Renal pelvis (tissue), 12 donors: ENCODE results near the gene PRRG2. TPM values are rescaled to one million over a fixed set of nuclear protein-coding genes. Genes with fewer than 3 reads are reported as not detected.

Experiments used
- DNase-seq: peaks from one replicate; pipeline ENCODE4 v3.0.0-alpha.2; 2013
- long read RNA-seq, 16 experiments: transcript quantifications; one replicate each; lab custom pipeline, GENCODE V29; 2026
- polyA plus RNA-seq, 3 donors: library from polyadenylated mRNA; unstranded; fragments of 120-200 nt; gene quantifications; one replicate each; pipeline ENCODE4 v1.2.1, GENCODE V29; 2013; ENCODE audit not compliant: insufficient read length in 3 of 3

PRRG2 gene
- 1 to 10 TPM; 6.5 to 8.2 (median 7.7) TPM for polyA plus RNA-seq
- long read RNA-seq, donor 1, partial matches to known transcripts, result 0 of 2 reads
- long read RNA-seq, donor 1, other reads (novel, unspliced or antisense), result 0 of 2 reads
- long read RNA-seq, donor 2, partial matches to known transcripts, result 0 of 2 reads
- long read RNA-seq, donor 2, other reads (novel, unspliced or antisense), result 0 of 2 reads
- long read RNA-seq, donor 3, transcript PRRG2-201 (7 exons, 1,404 nt), result major isoform, 6 of 6 reads
- long read RNA-seq, donor 3, partial matches to known transcripts, result 0 of 6 reads
- long read RNA-seq, donor 3, other reads (novel, unspliced or antisense), result 0 of 6 reads
- long read RNA-seq, donor 4, transcript PRRG2-201 (7 exons, 1,404 nt), result major isoform, 7 of 7 reads
- long read RNA-seq, donor 4, partial matches to known transcripts, result 0 of 7 reads
- long read RNA-seq, donor 4, other reads (novel, unspliced or antisense), result 0 of 7 reads
- long read RNA-seq, donor 5, partial matches to known transcripts, result 0 of 1 reads
- long read RNA-seq, donor 5, other reads (novel, unspliced or antisense), result 0 of 1 reads
- long read RNA-seq, donor 6, result 0 reads
- long read RNA-seq, donor 7, transcript PRRG2-201 (7 exons, 1,404 nt), result major isoform, 5 of 5 reads
- long read RNA-seq, donor 7, partial matches to known transcripts, result 0 of 5 reads
- long read RNA-seq, donor 7, other reads (novel, unspliced or antisense), result 0 of 5 reads
- long read RNA-seq, donor 8, result 0 reads
- long read RNA-seq, donor 9, partial matches to known transcripts, result 0 of 1 reads
- long read RNA-seq, donor 9, other reads (novel, unspliced or antisense), result 0 of 1 reads
- long read RNA-seq, donor 10, partial matches to known transcripts, result 0 of 4 reads
- long read RNA-seq, donor 10, other reads (novel, unspliced or antisense), result 0 of 4 reads
- long read RNA-seq, donor 11, result 0 reads
- long read RNA-seq, donor 12, transcript PRRG2-201 (7 exons, 1,404 nt), result major isoform, 5 of 5 reads
- long read RNA-seq, donor 12, partial matches to known transcripts, result 0 of 5 reads
- long read RNA-seq, donor 12, other reads (novel, unspliced or antisense), result 0 of 5 reads
- long read RNA-seq, donor 13, result 0 reads
- long read RNA-seq, donor 14, partial matches to known transcripts, result 0 of 1 reads
- long read RNA-seq, donor 14, other reads (novel, unspliced or antisense), result 0 of 1 reads
- long read RNA-seq, donor 15, transcript PRRG2-201 (7 exons, 1,404 nt), result major isoform, 5 of 5 reads
- long read RNA-seq, donor 15, partial matches to known transcripts, result 0 of 5 reads
- long read RNA-seq, donor 15, other reads (novel, unspliced or antisense), result 0 of 5 reads
- long read RNA-seq, donor 16, partial matches to known transcripts, result 0 of 2 reads
- long read RNA-seq, donor 16, other reads (novel, unspliced or antisense), result 0 of 2 reads

GRCh38 chr19:49581007-49581508, at the start of gene PRRG2:
PRRG2 (plus strand) TSS chr19:49581316; CDS start chr19:49583220, 1,904 bp downstream.
- DNase-seq, result no peak

DNA sequence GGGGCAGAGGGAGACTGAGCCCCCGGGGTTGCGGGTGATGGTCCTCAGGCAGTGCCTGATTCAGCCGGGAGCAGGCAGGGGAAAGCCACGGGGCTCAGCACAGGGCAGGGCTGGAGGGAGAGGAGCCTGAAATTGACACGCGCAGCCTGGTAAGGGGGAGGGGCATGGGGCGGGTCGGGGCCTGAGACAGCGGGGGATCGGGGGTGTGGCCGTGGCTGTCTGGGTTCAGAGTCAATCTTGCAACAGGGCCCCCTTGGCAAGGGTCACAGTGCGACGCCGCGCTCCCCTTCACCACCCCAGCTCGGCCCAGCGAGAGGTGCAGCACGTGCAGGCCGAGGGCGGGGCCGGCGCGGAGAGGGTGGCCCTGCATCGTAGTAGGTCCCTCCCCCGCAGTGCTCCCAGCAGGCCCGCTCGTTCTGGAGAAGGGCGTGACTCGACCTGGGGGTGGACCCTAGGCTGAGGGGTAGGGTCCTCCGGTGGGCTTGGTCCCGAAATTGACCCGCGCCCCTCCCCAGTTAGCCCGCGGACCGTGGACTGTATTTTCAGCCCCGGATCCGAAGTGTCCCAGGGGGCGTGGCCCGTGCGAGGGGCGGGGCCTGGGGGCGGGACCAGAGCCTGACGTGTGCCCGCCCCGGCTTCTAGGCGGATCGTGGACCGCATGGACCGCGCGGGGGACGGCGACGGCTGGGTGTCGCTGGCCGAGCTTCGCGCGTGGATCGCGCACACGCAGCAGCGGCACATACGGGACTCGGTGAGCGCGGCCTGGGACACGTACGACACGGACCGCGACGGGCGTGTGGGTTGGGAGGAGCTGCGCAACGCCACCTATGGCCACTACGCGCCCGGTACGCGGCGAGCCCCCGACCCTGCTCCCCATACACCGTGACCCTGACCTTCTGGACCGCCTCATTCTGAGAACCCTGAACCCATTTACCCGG, 47.3 kb upstream of the PRRG2 start:
- DNase-seq, result peak; percentile 66

DNA sequence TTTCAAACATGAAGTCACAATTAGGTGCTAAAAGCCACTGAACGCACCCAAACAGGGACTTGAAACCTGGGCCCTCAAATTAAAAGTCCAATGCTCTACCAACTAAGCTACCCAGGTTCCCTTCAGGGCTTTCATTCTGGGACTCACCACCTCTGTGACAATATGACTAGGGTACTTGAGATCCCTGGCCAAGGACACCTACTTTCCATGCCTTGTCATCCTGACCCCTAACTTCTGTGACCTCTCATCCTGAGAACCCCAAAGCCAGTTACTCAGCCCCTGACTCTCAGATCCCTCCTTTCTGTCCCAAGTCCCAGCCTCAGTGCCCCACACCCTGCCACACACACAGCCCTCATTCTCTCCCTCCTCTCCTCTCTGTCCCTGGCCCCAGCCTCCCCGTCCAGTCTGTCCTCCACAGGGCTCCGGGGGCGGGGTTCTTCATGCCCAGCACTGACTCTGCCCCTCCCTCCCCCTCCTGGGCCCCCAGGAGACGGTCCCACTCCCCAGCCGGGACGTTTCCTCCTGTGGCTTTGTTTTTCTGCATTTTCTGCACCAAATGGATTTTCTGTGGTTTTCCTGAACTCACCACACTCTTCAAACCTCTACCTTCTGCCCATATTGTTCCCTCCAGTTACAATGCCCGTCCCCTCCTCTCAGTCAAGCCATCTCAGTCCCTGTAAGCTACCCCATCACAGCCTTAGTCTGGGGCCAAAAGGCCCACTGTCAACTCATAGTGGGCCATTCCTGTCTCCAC, 46.3 kb upstream of the PRRG2 start:
- no peak for DNase-seq

- DNase-seq, result no peak
These were observed 44.1 kb upstream of the PRRG2 start for GRCh38 chr19:49536921-49537462.

GRCh38 chr19:49538643-49539042, 42.5 kb upstream of the PRRG2 start:
- no peak for DNase-seq

- no peak for DNase-seq
These were observed 41.7 kb upstream of the PRRG2 start for GRCh38 chr19:49539192-49539952.

GRCh38 chr19:49541914-49542313, 39.2 kb upstream of the PRRG2 start:
- no peak for DNase-seq

DNA sequence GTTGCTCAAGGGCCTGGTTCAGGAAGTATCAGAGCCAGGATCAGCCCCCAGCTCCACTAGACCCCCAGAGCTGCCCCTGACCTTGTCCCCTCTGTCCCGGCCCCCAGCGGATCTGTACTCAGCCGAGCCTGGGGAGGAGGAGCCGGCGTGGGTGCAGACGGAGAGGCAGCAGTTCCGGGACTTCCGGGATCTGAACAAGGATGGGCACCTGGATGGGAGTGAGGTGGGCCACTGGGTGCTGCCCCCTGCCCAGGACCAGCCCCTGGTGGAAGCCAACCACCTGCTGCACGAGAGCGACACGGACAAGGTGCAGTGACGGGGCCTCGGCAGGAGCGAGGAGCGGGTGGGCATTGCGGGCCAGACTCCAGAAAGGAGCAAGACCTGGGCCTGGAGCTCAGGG, 38.7 kb upstream of the PRRG2 start:
- DNase-seq, result no peak

DNA sequence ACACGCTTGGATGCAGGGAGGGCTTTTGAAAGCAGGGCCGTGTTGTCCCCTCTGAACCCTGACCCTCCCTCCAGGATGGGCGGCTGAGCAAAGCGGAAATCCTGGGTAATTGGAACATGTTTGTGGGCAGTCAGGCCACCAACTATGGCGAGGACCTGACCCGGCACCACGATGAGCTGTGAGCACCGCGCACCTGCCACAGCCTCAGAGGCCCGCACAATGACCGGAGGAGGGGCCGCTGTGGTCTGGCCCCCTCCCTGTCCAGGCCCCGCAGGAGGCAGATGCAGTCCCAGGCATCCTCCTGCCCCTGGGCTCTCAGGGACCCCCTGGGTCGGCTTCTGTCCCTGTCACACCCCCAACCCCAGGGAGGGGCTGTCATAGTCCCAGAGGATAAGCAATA, 38.1 kb upstream of the PRRG2 start:
- no peak for DNase-seq

DNA sequence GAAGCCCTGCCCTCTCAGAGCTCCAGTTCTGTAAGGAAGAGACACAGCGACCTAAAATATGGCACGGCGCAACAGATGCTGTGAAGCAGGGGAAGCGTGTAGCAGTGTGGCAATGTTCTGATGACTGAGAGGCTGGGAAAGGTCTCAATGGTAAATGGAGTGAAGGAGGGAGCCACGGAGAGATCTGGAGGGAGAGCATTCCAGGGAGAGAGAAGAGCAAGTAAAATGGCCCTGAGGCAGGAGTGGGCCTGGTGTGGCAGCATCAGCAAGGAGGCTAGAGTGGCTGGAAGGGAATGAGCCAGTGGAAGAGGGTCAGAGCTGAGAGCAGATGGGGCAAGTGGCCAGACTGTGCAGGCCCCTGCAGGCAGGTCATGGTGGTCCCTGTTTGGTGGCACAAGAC, 37.0 kb upstream of the PRRG2 start:
- no peak for DNase-seq

- peak; percentile 95 for DNase-seq
These were observed 34.1 kb upstream of the PRRG2 start for GRCh38 chr19:49546825-49547565.

GRCh38 chr19:49549045-49549444, 32.1 kb upstream of the PRRG2 start:
- no peak for DNase-seq

GRCh38 chr19:49551531-49551930, 29.6 kb upstream of the PRRG2 start:
- no peak for DNase-seq

DNA sequence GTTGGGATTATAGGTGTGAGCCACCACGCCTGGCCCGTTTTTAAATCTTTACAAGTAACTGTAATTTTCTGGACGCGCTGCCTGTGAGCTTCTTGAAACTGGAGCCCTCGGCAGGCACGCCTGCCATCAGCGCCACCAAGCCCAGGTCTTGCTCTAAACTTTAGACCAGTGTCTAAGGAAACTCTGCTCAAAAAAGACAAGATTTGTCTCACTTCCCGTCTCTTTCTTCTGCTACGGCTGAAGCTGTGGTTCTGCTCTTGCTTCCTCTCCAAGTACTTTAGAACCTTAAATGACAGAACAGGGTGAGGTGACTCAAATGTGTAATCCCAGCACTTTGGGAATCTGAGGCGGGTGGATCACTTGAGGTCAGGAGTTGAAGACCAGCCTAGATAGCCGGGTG, 28.4 kb upstream of the PRRG2 start:
- DNase-seq, result no peak

- no peak for DNase-seq
These were observed 27.5 kb upstream of the PRRG2 start for GRCh38 chr19:49553451-49554271.

- DNase-seq, result no peak
These were observed 26.4 kb upstream of the PRRG2 start for GRCh38 chr19:49554701-49555181.
